HEK293 (cell line): ENCODE measurements around the gene VPREB3.
A peak's percentile ranks its signal among the peaks of the same experiment; 100 is the strongest.

Source experiments
- CTCF ChIA-PET: fragments of 350-600 bp; formaldehyde crosslinking; extraction: SDS; loops from one replicate; lab custom pipeline; 2021; ENCODE audit warnings: antibody characterized with exemption; lab: Yijun Ruan, JAX
- POLR2A ChIA-PET: fragments of 300-600 bp; formaldehyde crosslinking; extraction: SDS; loops from one replicate; lab custom pipeline; 2020; ENCODE audit warnings: antibody characterized with exemption, inconsistent platforms; lab: Yijun Ruan, JAX
- H3K27ac ChIP-seq: fragments of 200-500 bp; sonication (Bioruptor generic); 2 replicates; pipeline ENCODE4 v1.5.1; 2014; ENCODE audit warnings: low read depth, low read length, control low read depth, inconsistent platforms; ENCODE audit errors: extremely low read depth
- H3K36me3 ChIP-seq, 2 experiments: fragments of 200-500 bp in 1 of 2; sonication (Bioruptor generic) in 1 of 2; 1 replicate in 1 of 2; 2 replicates in 1 of 2; pipeline ENCODE4 v1.5.1; 2014 to 2017; ENCODE audit warnings: inconsistent platforms in 2 of 2, low read length in 2 of 2; ENCODE audit not compliant: control insufficient read depth in 2 of 2, insufficient read depth in 1 of 2
- H3K4me1 ChIP-seq: fragments of 200-500 bp; sonication (Bioruptor generic); 2 replicates; pipeline ENCODE4 v1.5.1; 2014; ENCODE audit warnings: mild to moderate bottlenecking, low read length, inconsistent platforms; ENCODE audit not compliant: control insufficient read depth, insufficient read depth
- H3K4me3 ChIP-seq: 2 replicates; pipeline ENCODE4 v1.5.1; 2011; ENCODE audit warnings: low read depth, mild to moderate bottlenecking, control low read depth, low read length, moderate library complexity
- H3K9me3 ChIP-seq: fragments of 200-500 bp; sonication (Bioruptor generic); 2 replicates; pipeline ENCODE4 v1.5.1; 2014; ENCODE audit warnings: low read depth, low read length, inconsistent platforms; ENCODE audit not compliant: control insufficient read depth, insufficient read depth
- EGR2 ChIP-seq: fragments of 450-650 bp; formaldehyde crosslinking; IDR thresholded peaks from 2 replicates; pipeline ENCODE4 v1.5.1; 2016; ENCODE audit warnings: low read depth, missing biosample characterization, missing genetic modification characterization
- MEIS1 ChIP-seq: sonication (generic); formaldehyde crosslinking; IDR thresholded peaks from 2 replicates; pipeline ENCODE4 v1.8.1; 2022; ENCODE audit warnings: missing genetic modification reagents, mild to moderate bottlenecking, borderline replicate concordance
- MZF1 ChIP-seq: fragments of 450-650 bp; formaldehyde crosslinking; IDR thresholded peaks from 2 replicates; pipeline ENCODE4 v1.5.1; 2017; ENCODE audit warnings: missing biosample characterization, missing genetic modification characterization, borderline replicate concordance
- OSR2 ChIP-seq: fragments of 450-650 bp; formaldehyde crosslinking; IDR thresholded peaks from 2 replicates; pipeline ENCODE4 v1.5.1; 2016; ENCODE audit warnings: missing biosample characterization, missing genetic modification characterization
- SETDB1 ChIP-seq: IDR thresholded peaks from one replicate; pipeline ENCODE4 v1.6.1; 2017; ENCODE audit warnings: mild to moderate bottlenecking, low read length, moderate library complexity, mixed read lengths; ENCODE audit not compliant: insufficient read length
- ZBTB17 ChIP-seq: fragments of 450-650 bp; formaldehyde crosslinking; IDR thresholded peaks from 2 replicates; pipeline ENCODE4 v1.5.1; 2016; ENCODE audit warnings: missing biosample characterization, missing genetic modification characterization
- ZBTB48 ChIP-seq: fragments of 450-650 bp; formaldehyde crosslinking; IDR thresholded peaks from 2 replicates; pipeline ENCODE4 v1.5.1; 2016; ENCODE audit warnings: missing biosample characterization, missing genetic modification characterization
- ZNF16 ChIP-seq: fragments of 450-650 bp; formaldehyde crosslinking; IDR thresholded peaks from 2 replicates; pipeline ENCODE4 v1.5.1; 2016; ENCODE audit warnings: low read depth, missing biosample characterization, missing genetic modification characterization
- ZNF202 ChIP-seq: fragments of 450-650 bp; formaldehyde crosslinking; IDR thresholded peaks from 2 replicates; pipeline ENCODE4 v1.5.1; 2016; ENCODE audit warnings: missing biosample characterization, missing genetic modification characterization, borderline replicate concordance
- ZNF221 ChIP-seq: fragments of 450-650 bp; formaldehyde crosslinking; IDR thresholded peaks from 2 replicates; pipeline ENCODE4 v1.5.1; 2017; ENCODE audit warnings: missing biosample characterization, missing genetic modification characterization, borderline replicate concordance
- ZNF354C ChIP-seq: fragments of 450-650 bp; formaldehyde crosslinking; IDR thresholded peaks from 2 replicates; pipeline ENCODE4 v1.5.1; 2016; ENCODE audit warnings: missing biosample characterization, missing genetic modification characterization, low read depth, borderline replicate concordance
- ZNF394 ChIP-seq: fragments of 450-650 bp; formaldehyde crosslinking; IDR thresholded peaks from 2 replicates; pipeline ENCODE4 v1.5.1; 2016; ENCODE audit warnings: missing biosample characterization, missing genetic modification characterization, mild to moderate bottlenecking, moderate library complexity, borderline replicate concordance
- ZNF416 ChIP-seq: fragments of 450-650 bp; formaldehyde crosslinking; IDR thresholded peaks from 2 replicates; pipeline ENCODE4 v1.5.1; 2016; ENCODE audit warnings: missing biosample characterization, missing genetic modification characterization
- ZNF596 ChIP-seq: fragments of 450-650 bp; IDR thresholded peaks from 2 replicates; pipeline ENCODE4 v1.5.0; 2018; ENCODE audit warnings: missing biosample characterization, mild to moderate bottlenecking, missing genetic modification characterization, moderate library complexity
- ZNF629 ChIP-seq: fragments of 450-650 bp; formaldehyde crosslinking; IDR thresholded peaks from 2 replicates; pipeline ENCODE4 v1.5.1; 2017; ENCODE audit warnings: missing biosample characterization, missing genetic modification characterization
- ZNF670 ChIP-seq: fragments of 450-650 bp; formaldehyde crosslinking; IDR thresholded peaks from 2 replicates; pipeline ENCODE4 v1.5.1; 2016; ENCODE audit warnings: missing biosample characterization, missing genetic modification characterization, low read depth
- ZNF768 ChIP-seq: fragments of 450-650 bp; formaldehyde crosslinking; IDR thresholded peaks from 2 replicates; pipeline ENCODE4 v1.5.1; 2018; ENCODE audit warnings: missing biosample characterization, mild to moderate bottlenecking, missing genetic modification characterization
- ZNF792 ChIP-seq: fragments of 450-650 bp; formaldehyde crosslinking; IDR thresholded peaks from 2 replicates; pipeline ENCODE4 v1.5.1; 2016; ENCODE audit warnings: missing biosample characterization, missing genetic modification characterization
- ZNF837 ChIP-seq: fragments of 450-650 bp; formaldehyde crosslinking; IDR thresholded peaks from 2 replicates; pipeline ENCODE4 v1.5.1; 2016; ENCODE audit warnings: missing biosample characterization, missing genetic modification characterization
- ZSCAN16 ChIP-seq: fragments of 450-650 bp; formaldehyde crosslinking; IDR thresholded peaks from 2 replicates; pipeline ENCODE4 v1.5.1; 2016; ENCODE audit warnings: missing biosample characterization, missing genetic modification characterization
- ZXDB ChIP-seq: fragments of 450-650 bp; formaldehyde crosslinking; IDR thresholded peaks from 2 replicates; pipeline ENCODE4 v1.5.1; 2016; ENCODE audit warnings: missing biosample characterization, missing genetic modification characterization
- TF ChIP-seq, protein P1 (sequence below): fragments of 450-650 bp; formaldehyde crosslinking; conservative IDR thresholded peaks from 2 replicates; pipeline ENCODE4 v1.5.1; 2016; ENCODE audit warnings: low read depth, missing biosample characterization, missing genetic modification characterization
- TF ChIP-seq, protein P2 (sequence below): fragments of 450-650 bp; formaldehyde crosslinking; IDR thresholded peaks from 2 replicates; pipeline ENCODE4 v1.5.1; 2016; ENCODE audit warnings: missing biosample characterization, missing genetic modification characterization, borderline replicate concordance
- TF ChIP-seq, protein P3 (sequence below): fragments of 450-650 bp; formaldehyde crosslinking; IDR thresholded peaks from 2 replicates; pipeline ENCODE4 v1.5.1; 2017; ENCODE audit warnings: missing biosample characterization, missing genetic modification characterization
- TF ChIP-seq, protein P4 (sequence below): fragments of 450-650 bp; formaldehyde crosslinking; IDR thresholded peaks from 2 replicates; pipeline ENCODE4 v1.5.1; 2017; ENCODE audit warnings: missing biosample characterization, missing genetic modification characterization
- TF ChIP-seq, protein P5 (sequence below): fragments of 450-650 bp; formaldehyde crosslinking; optimal IDR thresholded peaks from 2 replicates; pipeline ENCODE3; 2016; ENCODE audit warnings: missing biosample characterization, mild to moderate bottlenecking, missing genetic modification characterization

The VPREB3 gene

DNA sequence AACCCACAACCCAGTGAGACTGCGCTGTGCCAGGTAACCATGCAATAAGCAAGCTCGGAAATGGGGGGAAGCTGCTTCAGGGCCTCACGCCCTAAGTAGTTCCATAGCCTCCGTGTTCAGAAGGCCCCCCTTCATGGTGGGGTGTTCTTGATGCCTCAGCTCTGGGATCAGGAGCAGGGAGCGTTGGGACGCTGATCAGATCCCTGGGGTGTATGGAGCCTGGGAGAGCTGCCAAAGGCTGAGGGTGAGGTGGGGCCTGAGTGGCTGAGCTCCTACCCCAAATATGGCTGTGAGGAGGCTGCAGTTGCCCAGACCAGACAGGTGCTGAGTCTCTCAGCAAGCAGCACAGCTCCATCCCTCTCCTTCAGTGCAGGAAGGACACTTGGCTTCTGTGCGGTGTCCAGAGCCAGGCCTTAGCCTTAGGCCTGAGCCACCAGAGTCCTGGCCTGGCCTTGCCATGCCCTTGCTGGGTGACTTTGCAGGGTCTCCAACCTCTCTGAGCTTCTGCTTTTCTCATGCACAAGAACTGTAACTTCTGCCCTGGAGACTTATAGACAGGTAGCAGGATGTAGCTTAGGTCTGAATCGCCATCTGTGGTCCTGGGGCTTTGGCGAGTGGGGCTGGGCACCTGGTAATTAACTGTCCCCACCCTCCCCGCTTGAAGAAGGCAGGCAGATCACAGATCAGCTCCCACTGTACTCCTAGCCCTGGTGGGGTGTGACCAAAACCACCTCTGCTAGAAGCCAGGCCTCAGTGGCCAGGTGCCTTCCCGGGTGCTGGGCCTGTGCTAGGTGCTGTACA is 23.8 kb upstream of the VPREB3 start:
- H3K4me1 ChIP-seq, result no peaks in the 10 kb centered on the region; the same call in 1 of the 2 replicates
- no peaks in the 10 kb centered on the region for H3K9me3 ChIP-seq
- ChIA-PET POLR2A (interaction anchor here (0.8 to 2.1 kb wide), 3 partner anchors 10 to 136 kb away, joined by 3 to 6 read pairs (median 4); partner anchors contain the start of gene CHCHD10), CTCF (interaction anchor here (0.7 to 1.1 kb wide), 2 partner anchors 72 to 94 kb away, joined by 3 to 4 read pairs; no protein-coding TSS in a partner anchor)
- no peak overlapping the region for H3K27ac ChIP-seq
- H3K36me3 ChIP-seq, result no peaks in the 10 kb centered on the region
- no peak overlapping the region for H3K4me3 ChIP-seq
- no peak for TF ChIP-seq ZNF16
- no peak for TF ChIP-seq ZNF221 (tag by site-specific recombination)
- TF ChIP-seq, protein P1, sequence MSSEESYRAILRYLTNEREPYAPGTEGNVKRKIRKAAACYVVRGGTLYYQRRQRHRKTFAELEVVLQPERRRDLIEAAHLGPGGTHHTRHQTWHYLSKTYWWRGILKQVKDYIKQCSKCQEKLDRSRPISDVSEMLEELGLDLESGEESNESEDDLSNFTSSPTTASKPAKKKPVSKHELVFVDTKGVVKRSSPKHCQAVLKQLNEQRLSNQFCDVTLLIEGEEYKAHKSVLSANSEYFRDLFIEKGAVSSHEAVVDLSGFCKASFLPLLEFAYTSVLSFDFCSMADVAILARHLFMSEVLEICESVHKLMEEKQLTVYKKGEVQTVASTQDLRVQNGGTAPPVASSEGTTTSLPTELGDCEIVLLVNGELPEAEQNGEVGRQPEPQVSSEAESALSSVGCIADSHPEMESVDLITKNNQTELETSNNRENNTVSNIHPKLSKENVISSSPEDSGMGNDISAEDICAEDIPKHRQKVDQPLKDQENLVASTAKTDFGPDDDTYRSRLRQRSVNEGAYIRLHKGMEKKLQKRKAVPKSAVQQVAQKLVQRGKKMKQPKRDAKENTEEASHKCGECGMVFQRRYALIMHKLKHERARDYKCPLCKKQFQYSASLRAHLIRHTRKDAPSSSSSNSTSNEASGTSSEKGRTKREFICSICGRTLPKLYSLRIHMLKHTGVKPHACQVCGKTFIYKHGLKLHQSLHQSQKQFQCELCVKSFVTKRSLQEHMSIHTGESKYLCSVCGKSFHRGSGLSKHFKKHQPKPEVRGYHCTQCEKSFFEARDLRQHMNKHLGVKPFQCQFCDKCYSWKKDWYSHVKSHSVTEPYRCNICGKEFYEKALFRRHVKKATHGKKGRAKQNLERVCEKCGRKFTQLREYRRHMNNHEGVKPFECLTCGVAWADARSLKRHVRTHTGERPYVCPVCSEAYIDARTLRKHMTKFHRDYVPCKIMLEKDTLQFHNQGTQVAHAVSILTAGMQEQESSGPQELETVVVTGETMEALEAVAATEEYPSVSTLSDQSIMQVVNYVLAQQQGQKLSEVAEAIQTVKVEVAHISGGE, result no peak
- no peak for TF ChIP-seq ZNF202 (tag by site-specific recombination)
- TF ChIP-seq, protein P2, sequence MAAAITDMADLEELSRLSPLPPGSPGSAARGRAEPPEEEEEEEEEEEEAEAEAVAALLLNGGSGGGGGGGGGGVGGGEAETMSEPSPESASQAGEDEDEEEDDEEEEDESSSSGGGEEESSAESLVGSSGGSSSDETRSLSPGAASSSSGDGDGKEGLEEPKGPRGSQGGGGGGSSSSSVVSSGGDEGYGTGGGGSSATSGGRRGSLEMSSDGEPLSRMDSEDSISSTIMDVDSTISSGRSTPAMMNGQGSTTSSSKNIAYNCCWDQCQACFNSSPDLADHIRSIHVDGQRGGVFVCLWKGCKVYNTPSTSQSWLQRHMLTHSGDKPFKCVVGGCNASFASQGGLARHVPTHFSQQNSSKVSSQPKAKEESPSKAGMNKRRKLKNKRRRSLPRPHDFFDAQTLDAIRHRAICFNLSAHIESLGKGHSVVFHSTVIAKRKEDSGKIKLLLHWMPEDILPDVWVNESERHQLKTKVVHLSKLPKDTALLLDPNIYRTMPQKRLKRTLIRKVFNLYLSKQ (tag by site-specific recombination), result no peak
- TF ChIP-seq ZXDB (tag by site-specific recombination), result no peak
- peak; percentile 86 for TF ChIP-seq ZBTB17 (tag by site-specific recombination)
- TF ChIP-seq ZNF394 (tag by site-specific recombination), result no peak
- TF ChIP-seq ZNF837 (tag by site-specific recombination), result no peak
- no peak for TF ChIP-seq SETDB1
- no peak for TF ChIP-seq EGR2
- TF ChIP-seq, protein P3, sequence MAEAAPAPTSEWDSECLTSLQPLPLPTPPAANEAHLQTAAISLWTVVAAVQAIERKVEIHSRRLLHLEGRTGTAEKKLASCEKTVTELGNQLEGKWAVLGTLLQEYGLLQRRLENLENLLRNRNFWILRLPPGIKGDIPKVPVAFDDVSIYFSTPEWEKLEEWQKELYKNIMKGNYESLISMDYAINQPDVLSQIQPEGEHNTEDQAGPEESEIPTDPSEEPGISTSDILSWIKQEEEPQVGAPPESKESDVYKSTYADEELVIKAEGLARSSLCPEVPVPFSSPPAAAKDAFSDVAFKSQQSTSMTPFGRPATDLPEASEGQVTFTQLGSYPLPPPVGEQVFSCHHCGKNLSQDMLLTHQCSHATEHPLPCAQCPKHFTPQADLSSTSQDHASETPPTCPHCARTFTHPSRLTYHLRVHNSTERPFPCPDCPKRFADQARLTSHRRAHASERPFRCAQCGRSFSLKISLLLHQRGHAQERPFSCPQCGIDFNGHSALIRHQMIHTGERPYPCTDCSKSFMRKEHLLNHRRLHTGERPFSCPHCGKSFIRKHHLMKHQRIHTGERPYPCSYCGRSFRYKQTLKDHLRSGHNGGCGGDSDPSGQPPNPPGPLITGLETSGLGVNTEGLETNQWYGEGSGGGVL (tag by site-specific recombination), result no peak
- TF ChIP-seq ZBTB48 (tag by site-specific recombination), result peak; percentile 91
- TF ChIP-seq OSR2 (tag by site-specific recombination), result no peak
- TF ChIP-seq ZNF354C (tag by site-specific recombination), result no peak
- TF ChIP-seq ZNF629 (tag by site-specific recombination), result no peak
- no peak for TF ChIP-seq ZSCAN16
- TF ChIP-seq ZNF596 (tag by site-specific recombination), result no peak
- TF ChIP-seq, protein P4, sequence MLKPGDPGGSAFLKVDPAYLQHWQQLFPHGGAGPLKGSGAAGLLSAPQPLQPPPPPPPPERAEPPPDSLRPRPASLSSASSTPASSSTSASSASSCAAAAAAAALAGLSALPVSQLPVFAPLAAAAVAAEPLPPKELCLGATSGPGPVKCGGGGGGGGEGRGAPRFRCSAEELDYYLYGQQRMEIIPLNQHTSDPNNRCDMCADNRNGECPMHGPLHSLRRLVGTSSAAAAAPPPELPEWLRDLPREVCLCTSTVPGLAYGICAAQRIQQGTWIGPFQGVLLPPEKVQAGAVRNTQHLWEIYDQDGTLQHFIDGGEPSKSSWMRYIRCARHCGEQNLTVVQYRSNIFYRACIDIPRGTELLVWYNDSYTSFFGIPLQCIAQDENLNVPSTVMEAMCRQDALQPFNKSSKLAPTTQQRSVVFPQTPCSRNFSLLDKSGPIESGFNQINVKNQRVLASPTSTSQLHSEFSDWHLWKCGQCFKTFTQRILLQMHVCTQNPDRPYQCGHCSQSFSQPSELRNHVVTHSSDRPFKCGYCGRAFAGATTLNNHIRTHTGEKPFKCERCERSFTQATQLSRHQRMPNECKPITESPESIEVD (tag by site-specific recombination), result no peak
- TF ChIP-seq, protein P5, sequence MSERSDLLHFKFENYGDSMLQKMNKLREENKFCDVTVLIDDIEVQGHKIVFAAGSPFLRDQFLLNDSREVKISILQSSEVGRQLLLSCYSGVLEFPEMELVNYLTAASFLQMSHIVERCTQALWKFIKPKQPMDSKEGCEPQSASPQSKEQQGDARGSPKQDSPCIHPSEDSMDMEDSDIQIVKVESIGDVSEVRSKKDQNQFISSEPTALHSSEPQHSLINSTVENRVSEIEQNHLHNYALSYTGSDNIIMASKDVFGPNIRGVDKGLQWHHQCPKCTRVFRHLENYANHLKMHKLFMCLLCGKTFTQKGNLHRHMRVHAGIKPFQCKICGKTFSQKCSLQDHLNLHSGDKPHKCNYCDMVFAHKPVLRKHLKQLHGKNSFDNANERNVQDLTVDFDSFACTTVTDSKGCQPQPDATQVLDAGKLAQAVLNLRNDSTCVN, result no peak
- TF ChIP-seq ZNF416, result no peak
- TF ChIP-seq ZNF792 (tag by site-specific recombination), result no peak
- TF ChIP-seq ZNF768, result peak; percentile 84; the same call in 1 of the 2 replicates
- TF ChIP-seq MEIS1, result no peak
- no peak for TF ChIP-seq MZF1 (tag by site-specific recombination)
- TF ChIP-seq ZNF670 (tag by site-specific recombination), result no peak
